AG10803 (cell line): Measurements from ENCODE around the gene GLCCI1.
A peak's percentile ranks its signal among the peaks of the same experiment; 100 is the strongest.
"Not testable (repeated sequence)": the region's sequence is repeated elsewhere in the genome, so short reads cannot be mapped to it uniquely, and the experiment has no call there.

Experiments used
- DNase-seq: peaks from one replicate; pipeline ENCODE4 v3.0.0; 2010; ENCODE audit warnings: low read depth
- H3K4me3 ChIP-seq: 2 replicates; pipeline ENCODE4 v1.5.1; 2011; ENCODE audit warnings: mild to moderate bottlenecking, low read length, control low read depth
- TF ChIP-seq, protein P1 (sequence below): conservative IDR thresholded peaks from 2 replicates; pipeline ENCODE4 v1.5.1; 2011; ENCODE audit warnings: mild to moderate bottlenecking, low read length, control low read depth, inconsistent platforms

Gene GLCCI1

DNA sequence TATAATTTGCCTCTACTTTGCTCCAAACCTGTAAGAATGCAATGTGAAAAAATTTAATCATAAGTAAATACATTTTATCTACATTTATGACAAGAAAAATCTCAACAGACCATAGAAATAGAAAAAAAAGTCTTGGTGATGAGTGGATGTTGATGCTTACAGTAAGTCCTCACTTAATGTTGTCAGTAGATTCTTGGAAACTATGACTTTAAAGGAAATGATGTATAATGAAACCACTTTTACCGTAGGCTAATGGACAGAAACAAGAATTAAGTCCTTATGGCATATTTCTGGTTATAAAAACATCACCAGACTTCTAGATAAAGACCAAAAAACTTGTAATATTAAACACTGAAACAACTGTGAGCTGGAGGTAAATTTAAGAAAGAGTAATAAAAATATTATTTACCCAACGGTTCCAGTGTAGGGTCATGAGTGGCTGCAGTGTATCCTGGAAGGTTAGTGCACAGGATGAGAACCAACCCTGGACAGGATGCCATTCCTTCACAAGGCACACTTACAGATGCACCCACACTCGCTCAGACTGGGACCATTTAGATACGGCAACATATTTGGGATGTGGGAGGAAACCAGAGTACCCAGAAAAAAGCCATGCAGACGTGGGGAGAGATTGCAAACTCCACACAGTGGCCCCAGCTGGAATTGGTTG is 76.3 kb downstream of the GLCCI1 start:
- TF ChIP-seq, protein P1, sequence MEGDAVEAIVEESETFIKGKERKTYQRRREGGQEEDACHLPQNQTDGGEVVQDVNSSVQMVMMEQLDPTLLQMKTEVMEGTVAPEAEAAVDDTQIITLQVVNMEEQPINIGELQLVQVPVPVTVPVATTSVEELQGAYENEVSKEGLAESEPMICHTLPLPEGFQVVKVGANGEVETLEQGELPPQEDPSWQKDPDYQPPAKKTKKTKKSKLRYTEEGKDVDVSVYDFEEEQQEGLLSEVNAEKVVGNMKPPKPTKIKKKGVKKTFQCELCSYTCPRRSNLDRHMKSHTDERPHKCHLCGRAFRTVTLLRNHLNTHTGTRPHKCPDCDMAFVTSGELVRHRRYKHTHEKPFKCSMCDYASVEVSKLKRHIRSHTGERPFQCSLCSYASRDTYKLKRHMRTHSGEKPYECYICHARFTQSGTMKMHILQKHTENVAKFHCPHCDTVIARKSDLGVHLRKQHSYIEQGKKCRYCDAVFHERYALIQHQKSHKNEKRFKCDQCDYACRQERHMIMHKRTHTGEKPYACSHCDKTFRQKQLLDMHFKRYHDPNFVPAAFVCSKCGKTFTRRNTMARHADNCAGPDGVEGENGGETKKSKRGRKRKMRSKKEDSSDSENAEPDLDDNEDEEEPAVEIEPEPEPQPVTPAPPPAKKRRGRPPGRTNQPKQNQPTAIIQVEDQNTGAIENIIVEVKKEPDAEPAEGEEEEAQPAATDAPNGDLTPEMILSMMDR: no peak
- no peak for DNase-seq
- no peak overlapping the region for H3K4me3 ChIP-seq

DNA sequence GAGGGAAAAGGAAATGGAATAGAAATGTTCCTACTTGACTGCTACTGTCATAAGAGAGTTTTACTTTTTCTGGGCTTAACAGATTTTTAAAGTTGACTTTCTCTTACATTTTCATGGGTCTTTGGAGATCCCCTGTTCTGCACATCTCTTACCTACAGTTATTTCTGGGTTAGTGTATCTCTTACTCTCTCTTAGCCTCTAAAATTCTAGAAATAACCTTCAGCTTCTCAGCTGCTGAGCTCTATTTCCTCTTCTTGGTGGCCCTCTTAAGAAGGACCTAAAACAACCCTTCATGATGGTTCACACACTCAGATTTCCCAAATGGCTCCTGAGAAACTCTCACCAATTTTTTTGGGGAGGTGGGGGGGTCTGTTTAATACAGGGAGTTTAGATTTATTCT is 79.5 kb downstream of the GLCCI1 start:
- H3K4me3 ChIP-seq, DNase-seq: not testable (repeated sequence)

DNA sequence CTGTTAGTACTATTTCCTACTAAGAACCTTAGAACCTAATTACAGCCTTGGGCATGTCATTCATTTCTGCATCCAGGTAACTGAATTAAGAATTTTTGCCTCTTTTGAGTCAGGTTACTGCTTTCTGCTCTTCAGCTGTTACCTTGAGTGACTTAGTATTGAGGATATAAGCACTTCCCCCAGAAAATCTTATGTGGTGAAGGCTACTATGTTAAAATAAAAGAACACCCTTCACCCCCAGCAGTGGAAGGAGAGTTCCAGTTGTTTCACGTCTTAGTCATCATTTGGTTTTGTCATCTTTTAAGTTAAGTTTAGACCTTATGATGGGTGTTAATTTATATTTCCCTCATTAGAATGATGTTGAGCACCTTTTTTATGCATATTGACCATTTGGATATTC is 82.8 kb downstream of the GLCCI1 start:
- TF ChIP-seq, protein P1: no peak
- no peak for DNase-seq
- no peak overlapping the region for H3K4me3 ChIP-seq

DNA sequence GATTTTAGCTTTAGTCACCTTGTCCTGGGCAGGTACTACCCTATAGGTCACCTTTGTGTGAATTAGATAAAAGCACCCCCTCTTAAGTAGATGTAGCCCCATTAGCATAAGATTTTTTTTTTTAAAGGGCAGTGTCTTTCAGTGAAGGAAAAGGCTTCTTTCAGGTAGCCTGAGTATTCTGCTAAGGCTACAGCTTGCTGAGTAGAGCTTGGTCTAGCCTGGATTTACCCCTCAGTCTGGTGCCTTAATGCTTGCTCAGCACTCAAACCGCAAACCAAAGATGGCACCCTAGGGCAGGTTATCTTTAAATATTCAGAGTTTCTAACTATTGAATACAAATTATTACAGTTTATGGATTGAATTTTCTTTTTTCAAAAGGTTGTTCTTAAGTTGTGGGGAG is 83.4 kb downstream of the GLCCI1 start:
- H3K4me3 ChIP-seq: no peak overlapping the region
- DNase-seq: no peak
- TF ChIP-seq, protein P1: no peak

DNA sequence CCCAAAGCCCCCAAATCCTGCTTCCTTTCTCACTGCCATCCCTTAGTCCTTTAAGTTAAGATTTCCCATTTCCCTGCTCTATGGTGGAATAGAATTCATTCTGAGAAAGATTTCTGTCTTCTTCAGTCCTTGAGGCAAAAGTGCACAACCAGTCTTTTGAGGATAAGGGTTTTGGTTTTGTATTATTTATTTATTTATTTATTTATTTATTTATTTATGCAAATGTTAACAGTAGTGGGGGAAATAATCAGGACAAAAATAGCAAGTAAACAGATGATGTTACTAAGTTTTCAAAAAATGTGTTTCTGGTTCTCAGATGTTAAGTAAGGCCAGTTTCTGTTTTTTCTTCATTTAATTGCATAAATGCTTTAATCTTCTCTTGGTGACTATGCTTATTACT is 84.2 kb downstream of the GLCCI1 start:
- no peak overlapping the region for H3K4me3 ChIP-seq
- TF ChIP-seq, protein P1: no peak
- DNase-seq: no peak

DNA sequence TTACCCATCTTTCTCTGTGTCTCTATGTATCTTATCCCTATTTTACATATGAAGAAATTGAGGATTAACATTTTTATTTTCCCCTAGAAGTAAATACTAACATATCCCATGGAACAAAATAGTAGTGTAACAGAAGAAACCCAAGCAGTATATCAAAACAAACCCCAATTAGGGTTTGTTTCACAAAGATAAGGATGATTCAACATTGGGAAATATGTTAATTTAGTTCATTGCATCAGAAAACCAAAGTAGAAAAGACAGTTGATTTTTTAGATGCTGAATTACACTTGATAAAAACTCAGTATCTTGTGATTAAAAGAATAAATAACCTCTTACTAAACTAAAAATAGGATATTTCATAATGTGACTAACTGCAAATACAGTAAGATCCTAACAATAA is 87.8 kb downstream of the GLCCI1 start:
- H3K4me3 ChIP-seq: no peak overlapping the region
- TF ChIP-seq, protein P1: no peak
- peak; percentile 6 for DNase-seq

DNA sequence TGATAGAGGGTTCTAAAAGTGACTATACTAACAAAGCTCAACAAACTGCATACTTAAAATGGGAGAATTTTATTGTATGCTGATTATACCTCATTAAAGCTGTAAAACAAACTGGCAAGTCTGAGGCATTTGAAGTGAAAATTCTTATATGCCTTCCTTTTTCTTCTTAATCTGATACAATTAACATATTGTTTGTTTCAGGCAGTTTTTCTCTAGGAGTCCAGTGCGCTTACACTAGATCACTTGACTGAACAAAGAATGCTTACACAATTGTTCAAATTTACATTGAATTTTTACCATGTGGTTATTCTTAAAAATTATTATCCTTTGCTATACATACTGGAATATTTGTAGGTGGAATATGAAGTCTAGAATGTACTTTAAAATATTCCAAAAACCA is 89.0 kb downstream of the GLCCI1 start:
- TF ChIP-seq, protein P1: no peak
- no peak for DNase-seq
- H3K4me3 ChIP-seq: no peak overlapping the region

DNA sequence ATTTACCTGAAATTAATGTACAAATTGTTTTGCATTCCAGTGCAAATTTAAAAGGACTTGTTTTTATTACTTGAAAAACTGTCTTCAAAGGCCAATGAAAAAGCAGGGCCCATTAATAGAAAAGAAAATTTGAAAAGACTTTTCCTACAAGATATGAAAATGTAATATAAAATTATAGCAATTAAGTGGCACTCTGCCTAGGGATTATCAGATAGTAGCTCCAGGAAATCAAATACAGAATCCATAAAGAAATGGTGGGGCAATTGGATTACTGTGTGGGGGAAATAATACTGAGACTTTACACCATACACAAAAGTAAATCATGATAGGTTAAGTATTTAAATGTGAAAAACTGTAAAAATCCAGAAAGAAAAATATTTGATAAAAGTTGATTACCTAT is 89.7 kb downstream of the GLCCI1 start:
- DNase-seq: no peak
- no peak overlapping the region for H3K4me3 ChIP-seq
- TF ChIP-seq, protein P1: no peak
